OCI-M1 (cell line): Measurements from ENCODE around the gene TRMT112.

Experiments used
- DNase-seq: peaks from one replicate; lab custom pipeline; 2025; lab: John Stamatoyannopoulos, UW

Gene TRMT112

DNA sequence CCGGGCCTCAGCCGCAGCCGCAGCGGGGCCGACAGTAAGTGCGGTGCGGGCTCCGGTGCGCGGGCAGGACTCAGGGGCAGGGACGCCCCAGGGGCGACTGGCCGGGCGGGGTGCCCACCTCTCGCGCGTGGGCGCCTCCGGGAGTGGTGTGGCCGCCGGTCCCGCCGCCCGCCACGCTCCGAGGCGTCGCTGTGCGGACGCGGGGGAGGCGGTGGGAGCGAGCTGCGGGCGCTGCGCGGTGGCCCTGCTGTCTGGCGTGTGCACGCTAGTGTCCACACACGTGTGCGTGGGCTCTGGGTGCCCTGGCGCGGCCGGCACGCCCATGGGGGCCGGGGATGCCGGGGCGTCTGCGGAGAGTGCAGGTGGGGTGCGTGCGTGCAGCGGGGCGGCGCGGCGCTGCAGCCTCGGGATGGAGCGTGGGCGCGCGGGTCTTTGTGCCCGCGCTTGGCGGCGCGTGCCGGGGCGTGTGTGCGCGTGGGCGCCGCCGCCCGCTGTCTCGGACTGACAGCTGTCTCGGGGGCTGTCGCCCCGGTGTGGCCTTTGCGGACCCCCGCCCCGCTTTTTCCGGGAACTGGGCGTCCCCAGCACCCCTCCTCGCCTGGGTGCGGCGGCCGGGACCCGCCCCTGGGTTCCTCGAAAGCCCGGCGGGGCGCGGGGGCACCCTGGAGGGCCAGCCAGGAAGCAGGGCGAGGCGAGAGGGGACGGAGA, 25.5 kb downstream of the TRMT112 start:
- no peak for DNase-seq

- DNase-seq: no peak
Measured at GRCh38 chr11:64291262-64291751, 26.1 kb downstream of the TRMT112 start, which contains the start of gene KCNK4. TSS of gene KCNK4 (plus strand) at chr11:64291302. CDS start at chr11:64293019, 1,717 bp downstream.

- DNase-seq: no peak
Measured at GRCh38 chr11:64290352-64291261, 26.8 kb downstream of the TRMT112 start.

DNA sequence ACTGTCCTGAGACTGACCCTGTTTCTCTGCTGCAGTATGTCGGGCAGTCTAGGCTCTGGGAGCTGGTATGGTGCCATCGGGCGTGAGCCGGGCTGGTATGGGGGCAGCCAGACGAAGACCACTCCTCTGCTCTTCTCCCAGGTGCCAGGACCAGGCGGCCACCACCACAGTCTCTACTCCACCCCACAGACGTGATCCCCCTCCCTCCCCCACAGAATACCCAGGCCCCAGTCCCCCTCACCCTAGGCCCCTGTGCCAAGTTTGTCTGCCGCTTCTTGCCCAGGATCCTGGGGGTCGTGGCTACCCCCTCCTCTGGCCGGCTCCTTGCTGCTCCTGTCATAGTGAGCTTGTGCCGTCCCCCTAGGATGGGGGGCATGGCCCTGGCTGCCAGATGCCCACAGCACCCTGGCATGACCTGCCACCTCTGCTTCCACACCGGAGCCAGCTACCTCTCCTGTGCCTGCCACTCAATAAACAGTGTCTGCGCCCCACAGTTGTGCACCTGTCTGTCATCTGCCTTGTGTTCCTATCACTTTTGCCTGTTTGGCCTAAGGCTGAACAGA, 28.3 kb downstream of the TRMT112 start:
- DNase-seq: no peak

DNA sequence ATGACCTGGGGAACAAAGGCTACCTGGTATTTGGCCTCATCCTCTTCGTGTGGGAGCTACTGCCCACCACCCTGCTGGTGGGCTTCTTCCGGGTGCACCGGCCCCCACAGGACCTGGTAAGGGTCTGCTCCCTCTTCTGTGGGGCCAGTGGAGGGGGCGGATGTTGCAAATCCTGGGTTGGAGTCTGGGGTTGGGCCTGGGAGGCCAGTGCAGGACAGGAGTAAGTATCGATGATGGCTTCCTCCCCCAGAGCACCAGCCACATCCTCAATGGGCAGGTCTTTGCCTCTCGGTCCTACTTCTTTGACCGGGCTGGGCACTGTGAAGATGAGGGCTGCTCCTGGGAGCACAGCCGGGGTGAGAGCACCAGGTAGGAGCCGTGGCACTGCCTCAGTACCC, 29.0 kb downstream of the TRMT112 start:
- DNase-seq: no peak

DNA sequence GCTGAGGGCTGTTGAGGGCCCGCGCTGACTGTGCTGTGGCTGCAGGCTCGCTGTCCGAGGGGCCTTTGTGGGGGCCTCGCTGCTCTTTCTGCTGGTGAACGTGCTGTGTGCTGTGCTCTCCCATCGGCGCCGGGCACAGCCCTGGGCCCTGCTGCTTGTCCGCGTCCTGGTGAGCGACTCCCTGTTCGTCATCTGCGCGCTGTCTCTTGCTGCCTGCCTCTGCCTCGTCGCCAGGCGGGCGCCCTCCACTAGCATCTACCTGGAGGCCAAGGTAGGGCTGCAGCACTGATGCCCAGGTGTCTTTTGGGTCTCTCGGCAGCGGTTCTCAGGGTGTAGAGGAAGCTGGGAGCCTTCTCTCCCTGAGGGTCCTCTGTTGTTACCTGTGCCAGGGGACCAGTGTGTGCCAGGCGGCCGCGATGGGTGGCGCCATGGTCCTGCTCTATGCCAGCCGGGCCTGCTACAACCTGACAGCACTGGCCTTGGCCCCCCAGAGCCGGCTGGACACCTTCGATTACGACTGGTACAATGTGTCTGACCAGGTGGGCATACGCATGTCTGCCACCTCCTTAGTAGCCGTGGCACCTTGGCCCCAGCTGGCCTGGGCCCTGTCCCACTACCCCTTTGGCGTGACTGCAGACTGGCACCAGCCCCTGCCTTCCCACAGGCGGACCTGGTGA, 29.5 kb downstream of the TRMT112 start:
- DNase-seq: no peak

DNA sequence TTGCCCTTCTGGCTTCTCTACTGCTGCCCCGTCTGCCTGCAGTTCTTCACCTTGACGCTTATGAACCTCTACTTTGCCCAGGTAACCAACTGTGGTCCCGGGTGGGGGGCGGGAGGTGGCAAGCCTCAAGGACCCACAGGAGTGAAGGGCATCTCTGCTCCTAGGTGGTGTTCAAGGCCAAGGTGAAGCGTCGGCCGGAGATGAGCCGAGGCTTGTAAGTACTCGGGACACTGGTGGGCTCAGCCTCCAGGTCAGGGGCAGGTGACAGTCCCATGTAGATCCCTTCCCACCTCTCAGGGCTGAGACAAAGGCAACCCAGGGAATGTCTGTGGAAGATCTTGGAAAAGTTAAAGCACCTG, 30.6 kb downstream of the TRMT112 start:
- no peak for DNase-seq

- peak; percentile 13 for DNase-seq
Measured at GRCh38 chr11:64285885-64286800, 31.2 kb downstream of the TRMT112 start.

DNA sequence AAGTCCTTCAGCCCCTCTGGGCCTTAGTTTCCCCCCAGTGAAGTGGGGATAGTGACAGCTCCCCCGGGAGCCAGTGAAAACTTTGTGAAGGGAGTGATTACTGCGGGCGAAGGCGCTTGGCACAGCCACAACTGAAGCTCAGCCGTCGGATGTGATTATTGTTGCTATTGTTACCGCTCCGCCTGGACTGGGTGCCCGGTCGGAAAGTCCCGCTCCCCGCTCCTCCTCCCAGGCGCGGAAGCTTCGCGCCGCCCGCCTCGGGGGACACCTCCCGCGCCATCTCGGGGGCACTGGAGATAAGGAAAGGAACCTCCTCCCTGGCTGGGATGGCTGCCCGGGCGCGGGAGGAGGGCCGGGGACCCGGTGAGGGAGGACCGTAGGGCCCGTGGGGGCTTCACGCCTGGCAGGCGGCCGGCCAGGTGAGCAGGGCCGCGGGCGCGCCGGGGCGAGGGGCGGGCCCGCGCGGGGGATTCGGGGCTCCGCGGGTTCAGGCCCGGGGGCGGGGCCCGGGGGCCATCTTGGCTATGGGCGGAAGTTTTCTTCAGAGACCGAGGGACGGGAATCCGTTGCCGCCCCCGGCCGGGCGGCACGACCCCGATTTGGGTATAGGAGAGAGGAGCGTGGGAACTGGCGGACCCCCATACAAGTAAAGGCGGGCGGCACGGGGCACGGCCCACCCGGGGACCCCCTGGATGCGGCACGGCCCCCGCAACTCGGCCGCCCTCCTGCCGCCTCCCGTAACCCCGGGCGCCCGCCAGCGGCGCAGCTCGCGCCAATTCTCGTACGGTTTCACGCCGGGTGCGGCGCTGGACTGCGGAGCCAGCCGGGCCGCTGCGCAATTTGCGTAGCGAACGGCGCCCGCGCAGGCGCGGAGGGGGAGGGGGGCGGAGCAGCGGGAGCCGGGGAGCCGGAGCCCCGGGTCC, 32.1 kb downstream of the TRMT112 start, which contains the start of gene GPR137:
TSS of gene GPR137 (plus strand) at position 887 of the 923 bp plus-strand sequence. CDS start 677 bp downstream, outside the sequence.
- DNase-seq: peak; percentile 90

DNA sequence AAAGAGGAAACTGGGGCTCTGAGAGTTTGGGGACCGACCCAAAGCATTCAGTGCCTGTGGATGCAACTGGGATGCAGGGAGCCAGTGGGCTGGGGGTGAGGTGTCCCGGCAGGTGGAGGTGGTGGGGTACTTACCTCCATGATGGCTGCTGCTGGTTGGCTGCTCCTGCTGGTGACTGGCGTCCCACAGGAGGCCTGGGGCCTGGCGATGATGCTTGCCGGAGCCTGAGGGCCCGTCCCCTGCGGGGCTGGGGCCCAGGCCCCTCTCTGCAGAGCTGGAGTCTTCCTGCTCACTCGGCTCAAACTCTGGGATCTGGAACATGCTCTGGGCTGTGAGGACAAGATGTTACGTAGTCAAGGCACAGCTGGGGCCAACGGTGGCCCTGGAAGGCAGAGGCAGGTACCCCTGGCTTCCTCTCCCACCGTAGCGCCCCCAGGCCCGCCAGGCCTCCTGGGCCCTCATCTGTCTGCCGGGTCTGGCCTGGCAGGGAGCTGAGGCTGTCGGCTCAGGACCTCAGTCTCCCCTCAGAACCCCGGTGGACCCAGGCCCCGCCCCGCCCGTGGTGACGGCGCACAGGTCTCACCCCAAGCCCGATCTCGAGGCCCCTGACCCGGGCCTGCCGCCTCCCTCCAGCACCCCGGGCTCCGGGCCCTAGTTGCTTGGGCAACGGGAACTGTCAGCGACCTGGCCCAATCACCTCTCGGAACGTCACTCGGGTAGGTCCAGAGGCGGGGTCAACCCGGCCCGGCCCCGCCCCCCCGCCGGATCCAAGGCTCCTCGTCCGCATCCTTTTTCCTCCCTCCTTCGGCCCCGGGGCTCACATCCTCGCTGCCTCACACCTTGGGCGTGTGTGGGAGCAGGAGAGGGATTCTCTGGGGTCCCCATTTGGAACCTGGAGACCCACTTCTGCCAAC, 33.1 kb downstream of the TRMT112 start, which contains the start of gene BAD:
TSS of gene BAD (minus strand) at position 618 of the 914 bp plus-strand sequence. CDS start at position 321, 297 bp downstream.
- peak; percentile 97 for DNase-seq

DNA sequence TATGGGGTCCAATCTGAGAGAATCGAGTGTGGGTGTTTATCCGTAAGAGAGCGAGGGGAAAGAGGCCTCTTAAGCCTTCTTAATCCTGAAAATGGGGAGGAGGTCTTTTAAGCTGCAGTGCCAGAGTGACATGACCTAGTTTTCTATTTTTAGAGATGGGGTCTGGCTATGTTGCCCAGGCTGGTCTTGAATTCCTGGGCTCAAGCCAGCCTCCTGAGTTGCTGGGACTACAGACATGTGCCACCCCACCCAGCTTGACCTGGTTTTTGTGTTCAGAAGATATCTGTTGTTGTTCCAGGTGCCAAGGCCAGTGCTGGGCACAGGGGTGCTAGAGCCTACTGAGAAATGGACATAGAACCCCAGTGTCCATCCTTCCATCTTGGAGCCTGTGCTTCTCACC, 34.3 kb downstream of the TRMT112 start:
- no peak for DNase-seq

- DNase-seq: no peak
Measured at GRCh38 chr11:64281957-64282770, 35.2 kb downstream of the TRMT112 start.

DNA sequence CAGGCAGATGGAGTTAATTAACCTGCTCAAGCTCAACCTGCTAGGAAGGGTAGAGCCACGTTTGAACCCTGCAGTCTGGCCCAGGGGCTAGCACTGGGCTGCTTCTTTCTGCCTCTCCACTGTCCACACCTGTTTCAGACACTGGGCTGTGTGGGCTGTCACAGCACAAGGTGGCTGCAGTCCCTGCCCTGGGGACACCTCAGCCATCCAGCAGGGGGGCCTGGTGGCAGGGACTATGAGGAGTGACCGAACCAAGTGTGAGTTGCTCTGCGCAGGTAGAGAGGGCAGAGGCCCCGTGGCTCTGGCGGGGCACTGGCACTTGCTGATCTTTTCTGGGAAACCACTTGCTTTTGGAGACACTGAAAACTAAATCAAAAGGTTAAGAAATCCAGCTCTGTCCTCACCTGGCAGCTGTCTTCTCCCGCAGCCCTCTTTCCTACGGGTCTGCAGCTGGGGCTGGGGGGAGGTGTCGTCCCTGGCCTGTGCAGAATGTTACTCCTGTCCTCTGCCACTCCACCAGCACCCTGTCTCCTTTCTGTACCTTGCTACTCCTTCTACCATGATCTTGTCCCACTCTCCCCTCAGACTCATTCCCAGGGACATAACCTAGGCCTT, 38.7 kb downstream of the TRMT112 start:
- no peak for DNase-seq

DNA sequence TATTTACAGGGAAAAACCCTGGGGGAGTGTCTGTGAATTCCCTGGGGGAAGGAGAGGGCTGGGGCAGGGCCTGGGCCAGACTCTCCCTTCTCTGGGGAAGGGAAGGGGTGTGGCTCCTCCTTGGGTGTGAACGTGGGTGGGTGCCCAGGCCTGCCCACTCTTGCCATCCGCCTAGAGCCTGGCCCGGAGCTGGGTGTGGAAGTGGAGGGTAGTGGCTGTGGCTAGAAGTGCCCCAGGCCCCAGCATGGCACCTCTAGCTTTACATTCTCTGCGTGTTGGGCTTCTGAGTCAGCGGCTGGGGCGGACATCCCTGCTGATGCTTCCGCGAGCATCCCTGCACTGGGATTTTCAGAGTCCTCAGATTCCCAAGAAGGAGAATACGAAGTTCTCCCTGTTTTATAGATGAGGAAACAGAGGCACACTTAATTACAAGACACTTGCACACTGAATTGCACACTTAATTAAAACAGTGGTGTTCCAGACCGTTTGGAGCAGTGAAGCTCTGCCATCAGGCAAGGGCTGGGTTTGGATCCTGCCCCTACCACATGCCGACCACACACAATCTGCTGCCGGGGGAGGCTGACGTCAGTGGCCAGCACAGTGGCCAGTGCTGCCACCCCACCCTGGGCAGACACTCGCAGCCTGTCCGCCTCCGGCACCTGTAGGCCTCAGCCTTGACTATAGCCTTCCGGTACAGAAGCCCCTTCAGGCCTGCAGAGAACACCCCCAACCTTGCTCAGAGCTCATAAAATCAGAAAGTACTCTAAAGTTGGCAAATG, 40.5 kb downstream of the TRMT112 start:
- no peak for DNase-seq

DNA sequence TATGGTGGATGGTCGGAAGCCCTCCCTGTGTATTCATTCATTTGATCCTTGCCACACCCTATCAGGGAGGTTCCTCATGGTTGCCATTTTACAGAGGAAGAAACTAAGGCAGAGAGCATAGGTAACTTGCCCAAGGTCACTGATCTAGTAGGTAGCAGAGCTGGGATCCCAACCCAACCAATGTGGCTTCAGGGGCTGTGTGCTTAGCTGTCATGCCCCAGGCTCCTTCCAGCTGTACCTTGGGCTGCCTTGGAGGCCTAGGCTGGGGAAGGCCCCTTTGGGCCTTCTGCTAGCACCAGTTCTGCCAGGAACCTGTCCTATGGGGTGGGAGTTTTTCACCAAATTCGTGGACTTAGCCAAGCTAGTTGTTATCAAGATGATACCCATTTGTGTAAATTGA, 41.5 kb downstream of the TRMT112 start:
- DNase-seq: no peak

GRCh38 chr11:64275031-64275800, 42.1 kb downstream of the TRMT112 start:
- no peak for DNase-seq
